HL-60 (cell line): ENCODE data around the gene FNDC3B.

Experiments used
- DNase-seq, 2 experiments: peaks; one replicate each; pipeline ENCODE4 v3.0.0-alpha.2; 2010 to 2020; ENCODE audit warnings: low read depth in 1 of 2, low spot score in 1 of 2
- H3K27ac ChIP-seq: fragments of 250-450 bp; sonication (Bioruptor Pico); replicated peaks from 2 replicates; pipeline ENCODE4 v1.5.1; 2020; ENCODE audit warnings: mild to moderate bottlenecking, moderate library complexity
- H3K27me3 ChIP-seq: fragments of 250-450 bp; sonication (Bioruptor Pico); 2 replicates; pipeline ENCODE4 v1.5.1; 2021; ENCODE audit warnings: mild to moderate bottlenecking, moderate library complexity; ENCODE audit not compliant: insufficient read depth, poor library complexity, severe bottlenecking
- H3K4me3 ChIP-seq: replicated peaks from 2 replicates; pipeline ENCODE4 v1.5.1; 2011; ENCODE audit warnings: mild to moderate bottlenecking, control low read depth, low read length; ENCODE audit not compliant: insufficient read depth
- CTCF ChIP-seq: IDR thresholded peaks from one replicate; pipeline ENCODE4 v1.5.1; 2011; ENCODE audit warnings: low read length, control low read depth, inconsistent platforms; ENCODE audit not compliant: insufficient read depth
- GABPA ChIP-seq: IDR thresholded peaks from 2 replicates; pipeline ENCODE4 v1.6.1; 2012; ENCODE audit warnings: low read depth
- POLR2AphosphoS5 ChIP-seq: IDR thresholded peaks from 2 replicates; pipeline ENCODE4 v1.6.1; 2012; ENCODE audit warnings: low read depth
- SPI1 ChIP-seq: IDR thresholded peaks from 2 replicates; pipeline ENCODE4 v1.6.1; 2012; ENCODE audit warnings: low read depth, mild to moderate bottlenecking, borderline replicate concordance
- TF ChIP-seq, protein P1 (sequence below): IDR thresholded peaks from 2 replicates; pipeline ENCODE4 v1.6.1; 2012; ENCODE audit warnings: low read depth; ENCODE audit not compliant: insufficient replicate concordance

Gene FNDC3B

GRCh38 chr3:172303941-172304558, 264.7 kb downstream of the FNDC3B start:
- Histone ChIP-seq H3K4me3 (no peak overlapping the region), H3K27ac (no peak overlapping the region)
- TF ChIP-seq GABPA: no peak
- TF ChIP-seq CTCF: no peak
- no peak for TF ChIP-seq SPI1
- TF ChIP-seq, protein P1, sequence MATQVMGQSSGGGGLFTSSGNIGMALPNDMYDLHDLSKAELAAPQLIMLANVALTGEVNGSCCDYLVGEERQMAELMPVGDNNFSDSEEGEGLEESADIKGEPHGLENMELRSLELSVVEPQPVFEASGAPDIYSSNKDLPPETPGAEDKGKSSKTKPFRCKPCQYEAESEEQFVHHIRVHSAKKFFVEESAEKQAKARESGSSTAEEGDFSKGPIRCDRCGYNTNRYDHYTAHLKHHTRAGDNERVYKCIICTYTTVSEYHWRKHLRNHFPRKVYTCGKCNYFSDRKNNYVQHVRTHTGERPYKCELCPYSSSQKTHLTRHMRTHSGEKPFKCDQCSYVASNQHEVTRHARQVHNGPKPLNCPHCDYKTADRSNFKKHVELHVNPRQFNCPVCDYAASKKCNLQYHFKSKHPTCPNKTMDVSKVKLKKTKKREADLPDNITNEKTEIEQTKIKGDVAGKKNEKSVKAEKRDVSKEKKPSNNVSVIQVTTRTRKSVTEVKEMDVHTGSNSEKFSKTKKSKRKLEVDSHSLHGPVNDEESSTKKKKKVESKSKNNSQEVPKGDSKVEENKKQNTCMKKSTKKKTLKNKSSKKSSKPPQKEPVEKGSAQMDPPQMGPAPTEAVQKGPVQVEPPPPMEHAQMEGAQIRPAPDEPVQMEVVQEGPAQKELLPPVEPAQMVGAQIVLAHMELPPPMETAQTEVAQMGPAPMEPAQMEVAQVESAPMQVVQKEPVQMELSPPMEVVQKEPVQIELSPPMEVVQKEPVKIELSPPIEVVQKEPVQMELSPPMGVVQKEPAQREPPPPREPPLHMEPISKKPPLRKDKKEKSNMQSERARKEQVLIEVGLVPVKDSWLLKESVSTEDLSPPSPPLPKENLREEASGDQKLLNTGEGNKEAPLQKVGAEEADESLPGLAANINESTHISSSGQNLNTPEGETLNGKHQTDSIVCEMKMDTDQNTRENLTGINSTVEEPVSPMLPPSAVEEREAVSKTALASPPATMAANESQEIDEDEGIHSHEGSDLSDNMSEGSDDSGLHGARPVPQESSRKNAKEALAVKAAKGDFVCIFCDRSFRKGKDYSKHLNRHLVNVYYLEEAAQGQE: no peak
- no peak for TF ChIP-seq POLR2AphosphoS5

DNA sequence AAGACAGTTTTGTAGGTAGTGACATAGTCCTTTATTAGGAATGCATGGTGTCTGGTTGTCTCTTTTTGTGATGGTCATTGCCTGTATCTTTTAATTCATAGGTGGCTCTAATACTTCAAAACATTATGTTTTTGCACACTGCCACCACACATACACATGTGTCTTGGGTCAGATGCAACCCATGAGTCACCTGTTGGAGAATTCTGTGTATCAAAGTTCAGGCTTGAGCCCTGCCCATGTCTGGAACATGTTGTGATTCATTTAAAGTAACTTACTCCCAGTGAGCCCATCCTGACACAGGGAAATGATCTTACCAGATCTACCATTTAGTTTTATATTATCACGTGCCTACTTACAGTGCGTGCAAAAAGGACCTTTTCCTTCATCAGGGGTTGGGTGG, 266.2 kb downstream of the FNDC3B start:
- Histone ChIP-seq H3K27me3 (no peaks in the 10 kb centered on the region), H3K4me3 (no peak overlapping the region), H3K27ac (no peak overlapping the region)
- TF ChIP-seq SPI1 (no peak), CTCF (no peak)
- DNase-seq: no peak

More at GRCh38 chr3:172303941-172304558, 264.7 kb downstream of the FNDC3B start:
- no peaks in the 10 kb centered on the region for H3K27me3 ChIP-seq
- DNase-seq: no peak

- H3K27ac ChIP-seq: no peak overlapping the region
- H3K4me3 ChIP-seq: no peak overlapping the region
- no peak for DNase-seq
- TF ChIP-seq, protein P1: no peak
- TF ChIP-seq CTCF: no peak
- TF ChIP-seq GABPA: no peak
- TF ChIP-seq POLR2AphosphoS5: no peak
- no peak for TF ChIP-seq SPI1
- H3K27me3 ChIP-seq: no peaks in the 10 kb centered on the region
Measured at GRCh38 chr3:172305974-172306373, 266.6 kb downstream of the FNDC3B start.

DNA sequence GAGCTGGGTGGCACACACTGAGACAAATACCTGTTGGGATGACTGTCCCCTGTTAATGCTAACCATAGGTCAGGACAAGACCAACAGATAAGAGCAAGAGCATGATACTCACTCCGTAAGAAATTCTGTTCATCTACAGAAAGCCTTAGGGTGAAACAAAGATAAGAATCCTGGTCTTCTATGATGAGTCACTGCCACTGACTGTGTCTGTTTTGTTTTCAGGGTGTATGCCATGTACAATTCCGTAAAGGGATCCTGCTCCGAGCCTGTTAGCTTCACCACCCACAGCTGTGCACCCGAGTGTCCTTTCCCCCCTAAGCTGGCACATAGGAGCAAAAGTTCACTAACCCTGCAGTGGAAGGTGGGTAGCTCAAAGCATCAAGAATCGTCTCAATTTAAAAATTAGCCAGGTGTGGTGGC, 267.8 kb downstream of the FNDC3B start:
- no peak overlapping the region for H3K4me3 ChIP-seq
- DNase-seq: no peak
- no peaks in the 10 kb centered on the region for H3K27me3 ChIP-seq
- H3K27ac ChIP-seq: no peak overlapping the region
- TF ChIP-seq, protein P1: no peak
- TF ChIP-seq GABPA (no peak), CTCF (no peak), SPI1 (no peak), POLR2AphosphoS5 (no peak)
